Choroid plexus epithelial cell (primary cell): ENCODE results near the gene ALS2.
"Not testable (repeated sequence)": the region's sequence is repeated elsewhere in the genome, so short reads cannot be mapped to it uniquely, and the experiment has no call there.

Experiments
- DNase-seq: peaks from one replicate; pipeline ENCODE4 v3.0.0-alpha.2; 2010; ENCODE audit warnings: low read depth
- H3K4me3 ChIP-seq: 2 replicates; pipeline ENCODE4 v1.5.1; 2011; ENCODE audit warnings: low read depth, mild to moderate bottlenecking, control low read depth, low read length, moderate library complexity
- CTCF ChIP-seq: conservative IDR thresholded peaks from 2 replicates; pipeline ENCODE4 v1.5.1; 2011; ENCODE audit warnings: low read depth, mild to moderate bottlenecking, control low read depth, inconsistent platforms, low read length, moderate library complexity

The ALS2 gene

GRCh38 chr2:201816657-201817575 is 36.2 kb upstream of the ALS2 start:
- no peak for TF ChIP-seq CTCF
- no peak overlapping the region for H3K4me3 ChIP-seq
- DNase-seq: no peak

GRCh38 chr2:201813996-201814760 is 33.4 kb upstream of the ALS2 start:
- no peak overlapping the region for H3K4me3 ChIP-seq
- no peak for DNase-seq
- TF ChIP-seq CTCF: no peak

GRCh38 chr2:201810604-201811003 is 29.9 kb upstream of the ALS2 start:
- not testable (repeated sequence) for H3K4me3 ChIP-seq, DNase-seq

- DNase-seq: no peak
- no peak for TF ChIP-seq CTCF
- H3K4me3 ChIP-seq: no peak overlapping the region
Measured at GRCh38 chr2:201809633-201810032, 28.9 kb upstream of the ALS2 start.

- H3K4me3 ChIP-seq: no peak overlapping the region
- no peak for DNase-seq
- TF ChIP-seq CTCF: no peak
Measured at GRCh38 chr2:201808027-201808426, 27.3 kb upstream of the ALS2 start.

GRCh38 chr2:201807452-201807999 is 26.8 kb upstream of the ALS2 start:
- H3K4me3 ChIP-seq: no peak overlapping the region
- TF ChIP-seq CTCF: no peak
- peak; percentile 86 for DNase-seq

GRCh38 chr2:201806442-201807170 is 25.9 kb upstream of the ALS2 start, which contains the start of gene CDK15:
CDK15 (plus strand) TSS chr2:201806537; CDS start chr2:201806665, 128 bp downstream.
- peak; percentile 85 for DNase-seq
- TF ChIP-seq CTCF: no peak

More at GRCh38 chr2:201806442-201807170, 25.9 kb upstream of the ALS2 start, which contains the start of gene CDK15:
- no peak within 1 kb of the TSS for H3K4me3 ChIP-seq
